Left colon (tissue), 2 donors: ENCODE data around the gene CFAP90. TPM values are rescaled to one million over a fixed set of nuclear protein-coding genes. Genes with fewer than 3 reads are reported as not detected.

Source experiments
- ATAC-seq: fragments of 200-7000 bp; cut with Tn5 transposase; one replicate; pipeline ENCODE4 v1.9.1; 2020; ENCODE audit warnings: mild to moderate bottlenecking, moderate library complexity
- DNase-seq, 2 donors: peaks; one replicate each; pipeline ENCODE4 v3.0.0-alpha.2; 2020
- intact Hi-C, 2 donors: fragments of 100-400 bp; cut with DNase I in 1 of 2; cut with micrococcal nuclease in 1 of 2; formaldehyde crosslinking; loops; one replicate each; pipeline versions ENCODE4 v1.11.2 to v1.14.0; 2022; cut with DNase I, micrococcal nuclease
- total RNA-seq, 2 donors: library from RNA; stranded (reverse); fragmentation: NEBNext Ultra II Directional; extraction: Animal tissue kit (Norgen Biotek cat#: 25700); gene quantifications; one replicate each; pipeline ENCODE4 v1.2.1, GENCODE V29; 2021
- donor health status: DM: no; HTN: no; CAD: no.
- donor health status: DM: yes; HTN: yes; CAD: no.

Gene CFAP90
- total RNA-seq, 2 donors from 2014 or later: not detected

DNA sequence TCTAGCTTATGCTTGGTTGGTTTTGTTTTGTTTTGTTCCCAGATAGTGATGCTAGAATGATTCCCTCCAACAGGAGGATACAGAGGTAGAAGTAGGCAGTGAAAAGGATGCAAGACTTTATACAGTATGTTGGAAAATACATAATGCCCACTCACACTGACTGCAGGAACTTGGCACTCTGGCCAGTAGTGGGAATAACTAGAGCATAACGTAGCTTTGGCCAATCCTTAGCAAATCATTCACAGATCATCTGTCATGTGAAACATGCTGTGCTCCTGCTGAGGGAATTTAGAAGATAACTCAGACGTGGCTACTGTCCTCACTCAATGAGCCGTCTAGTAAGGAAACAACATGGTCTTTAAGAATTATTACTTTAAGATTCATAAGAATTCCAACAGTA is 13.5 kb downstream of the CFAP90 start:
- ATAC-seq (no peak), DNase-seq (no peak)
- intact Hi-C loops: no loop called here

GRCh38 chr5:7834982-7835381 is 16.0 kb downstream of the CFAP90 start:
- intact Hi-C loops: no loop called here
- no peak for DNase-seq
- no peak for ATAC-seq

DNA sequence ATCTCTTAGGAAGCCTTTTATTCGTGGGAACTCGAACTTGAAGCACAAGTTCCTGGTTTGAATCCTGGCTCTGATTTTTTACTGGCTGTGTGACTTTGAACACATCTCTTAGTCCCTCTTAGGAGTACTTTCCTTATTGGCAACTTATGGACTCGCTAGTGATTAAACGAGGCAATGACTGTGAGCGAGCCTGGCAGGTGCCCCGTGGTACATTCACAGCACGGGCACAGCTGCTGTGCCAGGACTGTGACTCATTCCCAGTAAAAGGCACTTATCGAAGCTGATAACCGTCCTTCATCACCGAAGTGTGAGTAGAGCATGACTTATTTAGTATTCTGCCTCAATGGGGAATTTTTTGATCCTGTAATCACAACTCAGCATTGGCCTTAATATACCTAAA is 22.7 kb downstream of the CFAP90 start:
- no peak for DNase-seq
- intact Hi-C loops: no loop called here
- ATAC-seq: peak; percentile 48

DNA sequence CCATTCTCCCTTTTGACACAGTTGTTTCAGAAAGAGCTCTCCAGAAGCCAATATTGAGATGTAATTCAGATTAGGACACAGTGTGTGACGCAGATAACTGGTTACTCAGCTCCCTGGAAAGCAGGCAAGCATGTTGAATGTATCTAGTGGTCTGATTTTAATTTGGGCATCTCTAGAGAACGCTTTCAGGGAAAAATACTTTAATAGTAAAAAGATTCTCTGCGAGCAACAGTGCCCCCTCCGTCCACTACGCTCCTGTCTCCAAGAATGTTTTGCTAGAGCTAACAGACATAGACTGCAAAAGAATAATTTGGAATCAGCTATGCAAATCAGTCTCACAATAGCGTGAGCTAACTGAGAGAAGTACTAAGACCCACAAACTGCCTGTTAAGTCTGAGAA is 23.3 kb downstream of the CFAP90 start:
- ATAC-seq: no peak
- intact Hi-C loops: no loop called here
- DNase-seq: no peak

- ATAC-seq: no peak
- no peak for DNase-seq
- intact Hi-C loops: no loop called here
These were observed 25.3 kb downstream of the CFAP90 start for GRCh38 chr5:7825630-7826029.

- DNase-seq (no peak), ATAC-seq (no peak)
- intact Hi-C loops: no loop called here
These were observed 25.9 kb downstream of the CFAP90 start for GRCh38 chr5:7824995-7825394.

GRCh38 chr5:7823594-7823993 is 27.3 kb downstream of the CFAP90 start:
- DNase-seq: no peak
- intact Hi-C loops: no loop called here
- no peak for ATAC-seq

DNA sequence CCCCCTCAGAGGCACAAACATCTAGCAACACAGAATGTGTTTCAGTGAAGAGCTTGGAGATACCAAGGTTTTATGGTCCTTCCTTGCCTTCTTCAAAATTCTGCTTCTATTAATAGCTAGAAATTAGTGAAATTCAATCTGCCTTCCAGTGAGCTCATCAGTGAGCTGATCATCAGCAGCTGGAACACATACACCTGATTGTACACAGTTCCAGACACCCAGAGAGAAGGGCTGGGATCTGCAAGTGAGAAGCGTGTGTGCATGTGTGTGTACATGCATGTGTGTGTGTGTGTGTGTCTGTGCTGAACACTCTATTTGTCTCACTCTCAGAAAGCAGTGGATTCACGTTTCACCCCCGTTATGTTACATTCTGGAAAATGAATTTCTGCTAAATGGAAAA is 28.5 kb downstream of the CFAP90 start:
- DNase-seq (no peak), ATAC-seq (no peak)
- intact Hi-C loops: no loop called here

DNA sequence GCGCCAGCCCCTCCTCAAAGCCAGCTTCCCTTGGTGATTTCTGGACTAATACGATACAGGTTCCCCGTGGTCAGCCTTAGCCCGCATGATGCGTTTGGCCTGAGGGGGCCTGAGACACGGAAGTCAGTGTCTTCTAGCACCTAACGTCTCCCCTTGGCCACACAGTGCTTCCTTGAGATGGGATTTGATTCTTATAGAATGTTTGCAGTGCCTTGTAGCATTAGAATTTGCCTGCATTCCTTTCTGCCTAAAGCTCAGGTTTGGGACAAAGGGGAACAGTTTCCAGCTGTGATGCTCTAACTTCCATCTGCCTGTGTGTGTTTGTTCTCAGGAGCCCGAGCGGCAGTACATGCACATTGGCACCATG is 34.4 kb downstream of the CFAP90 start:
- peak; percentile 8 for ATAC-seq
- DNase-seq: no peak
- intact Hi-C loops: no loop called here

- DNase-seq: peak; percentile 71 to 83
- peak; percentile 91 for ATAC-seq
- intact Hi-C loops: no loop called here
These were observed 34.9 kb downstream of the CFAP90 start for GRCh38 chr5:7815892-7816534.

DNA sequence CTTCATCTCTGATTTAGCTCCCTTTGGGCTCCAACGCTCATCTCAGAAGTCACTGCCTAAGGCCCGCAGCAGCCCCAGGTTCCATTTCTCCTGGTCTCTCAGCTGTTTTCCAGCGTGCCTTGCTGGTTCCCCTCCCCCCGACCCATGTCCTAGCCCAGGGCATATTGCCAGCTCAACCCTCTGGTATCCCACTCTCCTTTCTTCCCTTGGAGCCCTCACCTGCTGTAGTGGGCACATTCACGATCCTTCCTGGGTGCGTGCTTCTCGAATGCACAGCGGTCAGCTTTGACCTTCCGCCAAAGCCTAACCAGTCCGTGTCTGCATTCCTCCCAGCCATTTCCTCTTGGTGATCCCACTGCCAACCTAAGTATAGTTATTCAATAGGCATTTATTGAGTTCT is 36.1 kb downstream of the CFAP90 start:
- ATAC-seq: no peak
- intact Hi-C loops: no loop called here
- DNase-seq: no peak

DNA sequence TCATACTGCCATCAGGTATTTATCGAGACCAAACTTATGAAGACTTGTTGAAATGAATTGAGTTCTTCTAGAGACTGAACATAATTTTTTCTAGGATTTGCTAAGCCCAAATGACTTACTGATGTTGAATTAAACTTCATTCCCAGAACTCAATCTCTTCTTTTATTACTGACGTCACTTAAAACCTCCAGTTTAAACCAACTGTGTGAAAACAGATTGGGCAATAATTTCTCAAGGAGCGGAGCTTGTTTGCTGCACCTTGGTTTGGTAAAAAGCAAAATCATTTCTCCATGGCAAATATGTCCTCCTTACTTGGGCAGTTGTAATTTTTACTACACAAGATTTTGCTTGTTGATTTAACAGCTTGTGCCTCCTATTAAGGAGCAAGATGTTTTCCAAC is 37.4 kb downstream of the CFAP90 start:
- ATAC-seq (no peak), DNase-seq (no peak)
- intact Hi-C loops: no loop called here

- intact Hi-C loops: no loop called here
- ATAC-seq (no peak), DNase-seq (no peak)
These were observed 37.9 kb downstream of the CFAP90 start for GRCh38 chr5:7813007-7813406.

GRCh38 chr5:7811715-7812114 is 39.2 kb downstream of the CFAP90 start:
- DNase-seq: no peak
- intact Hi-C loops: no loop called here
- no peak for ATAC-seq

GRCh38 chr5:7808998-7809397 is 41.9 kb downstream of the CFAP90 start:
- intact Hi-C loops: no loop called here
- DNase-seq: no peak
- ATAC-seq: no peak

- ATAC-seq: no peak
- intact Hi-C loops: no loop called here
These were observed 45.6 kb downstream of the CFAP90 start for GRCh38 chr5:7805379-7805778.

DNA sequence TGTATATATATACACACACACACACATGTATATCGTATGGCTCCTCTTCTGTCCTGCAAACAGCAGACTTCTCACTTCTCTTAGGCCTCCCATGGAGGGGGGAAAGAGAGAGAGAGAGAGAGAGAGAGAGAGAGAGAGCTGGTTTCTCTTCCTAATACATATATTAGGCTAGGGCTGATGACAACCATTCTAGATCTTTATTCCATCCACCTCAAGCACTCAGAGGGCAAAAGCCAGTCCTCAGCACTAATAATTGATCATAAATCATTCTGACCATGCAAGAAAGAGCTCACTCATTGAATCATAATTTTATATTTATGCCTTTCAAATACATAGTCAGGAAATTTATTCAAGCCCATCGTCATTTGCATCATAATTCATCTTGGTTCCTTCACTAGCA is 47.0 kb downstream of the CFAP90 start:
- ATAC-seq: no peak
- intact Hi-C loops: no loop called here
- DNase-seq: no peak

More at GRCh38 chr5:7805379-7805778, 45.6 kb downstream of the CFAP90 start:
- no peak for DNase-seq

GRCh38 chr5:7802855-7803254 is 48.1 kb downstream of the CFAP90 start:
- ATAC-seq (no peak), DNase-seq (no peak)
- intact Hi-C loops: no loop called here

GRCh38 chr5:7801891-7802614 is 48.9 kb downstream of the CFAP90 start:
- DNase-seq (no peak), ATAC-seq (no peak)
- intact Hi-C loops: no loop called here

DNA sequence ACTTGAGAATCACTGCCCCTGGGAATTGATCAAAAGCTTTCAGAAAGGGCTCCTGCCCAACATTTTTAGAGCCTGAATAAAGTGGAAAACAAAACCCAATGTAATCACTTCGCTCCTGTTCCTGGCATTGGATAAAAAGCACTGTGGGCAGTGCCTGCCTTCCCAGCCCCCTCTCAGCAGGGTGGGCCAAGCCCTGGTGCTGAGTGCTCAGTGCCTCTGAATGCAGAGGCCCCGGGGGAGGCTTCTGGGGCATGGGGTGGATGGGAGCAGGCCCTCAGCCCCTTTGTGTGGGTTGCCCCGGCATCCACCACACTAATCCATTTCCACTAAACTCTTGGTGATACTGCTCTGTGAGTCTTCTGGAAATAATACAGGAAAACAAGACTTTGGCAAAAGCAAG is 55.6 kb downstream of the CFAP90 start:
- intact Hi-C loops: no loop called here
- ATAC-seq (no peak), DNase-seq (no peak)

DNA sequence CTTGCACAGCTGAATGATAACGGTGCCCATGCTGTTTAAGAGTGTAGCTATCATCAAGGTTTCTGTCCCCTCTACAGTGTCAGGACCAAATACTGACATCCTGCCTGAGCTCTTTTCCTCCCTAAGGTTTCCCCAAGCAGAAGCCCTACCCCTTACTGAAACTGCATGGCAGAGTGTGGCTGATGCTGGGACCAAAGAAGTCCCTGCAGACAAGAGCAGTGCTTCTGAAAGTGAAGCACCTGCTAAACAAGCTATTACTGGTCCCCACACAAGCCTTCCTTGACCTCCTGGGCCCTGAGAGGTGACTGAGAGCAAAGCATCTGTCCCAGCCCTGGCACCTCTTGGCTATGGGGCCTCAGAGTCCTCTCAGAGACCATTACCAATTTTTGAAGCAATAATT is 56.1 kb downstream of the CFAP90 start:
- DNase-seq (no peak), ATAC-seq (no peak)
- intact Hi-C loops: no loop called here
